GM19035 (cell line): ENCODE data around the gene AAMDC.
"Not testable (repeated sequence)": the region's sequence is repeated elsewhere in the genome, so short reads cannot be mapped to it uniquely, and the experiment has no call there.

ENCODE experiments used
- ATAC-seq: cut with Tn5 transposase; IDR thresholded peaks from one replicate; pipeline ENCODE4 v1.9.1; 2021; ENCODE audit not compliant: unreplicated experiment

Gene AAMDC

GRCh38 chr11:77884186-77884828 is 63.4 kb downstream of the AAMDC start:
- ATAC-seq, result no peak

GRCh38 chr11:77884829-77885190 is 63.9 kb downstream of the AAMDC start:
- no peak for ATAC-seq

- no peak for ATAC-seq
Measured at GRCh38 chr11:77886401-77886800, 65.5 kb downstream of the AAMDC start.

- not testable (repeated sequence) for ATAC-seq
Measured at GRCh38 chr11:77889045-77889444, 68.1 kb downstream of the AAMDC start.

GRCh38 chr11:77890100-77890614 is 69.2 kb downstream of the AAMDC start:
- ATAC-seq, result not testable (repeated sequence)

- ATAC-seq, result not testable (repeated sequence)
Measured at GRCh38 chr11:77890619-77891056, 69.7 kb downstream of the AAMDC start.

GRCh38 chr11:77891256-77891655 is 70.3 kb downstream of the AAMDC start:
- ATAC-seq, result not testable (repeated sequence)

GRCh38 chr11:77891703-77892102 is 70.8 kb downstream of the AAMDC start:
- ATAC-seq, result not testable (repeated sequence)

- ATAC-seq, result not testable (repeated sequence)
Measured at GRCh38 chr11:77894949-77895348, 74.0 kb downstream of the AAMDC start.

- no peak for ATAC-seq
Measured at GRCh38 chr11:77908835-77909234, 87.9 kb downstream of the AAMDC start.

- no peak for ATAC-seq
Measured at GRCh38 chr11:77909277-77909676, 88.3 kb downstream of the AAMDC start.

GRCh38 chr11:77910828-77911227 is 89.9 kb downstream of the AAMDC start:
- not testable (repeated sequence) for ATAC-seq

- not testable (repeated sequence) for ATAC-seq
Measured at GRCh38 chr11:77913608-77914306, 92.8 kb downstream of the AAMDC start.

- ATAC-seq, result not testable (repeated sequence)
Measured at GRCh38 chr11:77914307-77914791, 93.4 kb downstream of the AAMDC start.

- ATAC-seq, result not testable (repeated sequence)
Measured at GRCh38 chr11:77917713-77918112, 96.8 kb downstream of the AAMDC start.
